Caco-2 (cell line): ENCODE measurements around the gene TNRC6B. TPM values are rescaled to one million over a fixed set of nuclear protein-coding genes. Genes with fewer than 3 reads are reported as not detected.

Experiments used
- BruUV-seq: library from RNA; stranded (reverse); fragments of 400-500 nt; replicated peaks from 2 replicates; lab custom pipeline; 2021; lab: Mats Ljungman, UMichigan
- CTCF ChIA-PET: fragments of 300-600 bp; sonication (Branson Sonifier 250); formaldehyde crosslinking; loops from one replicate; lab custom pipeline; 2022; ENCODE audit warnings: antibody characterized with exemption; lab: Charles Lee
- POLR2A ChIA-PET: fragments of 300-600 bp; sonication (Branson Sonifier 250); formaldehyde crosslinking; loops from one replicate; lab custom pipeline; 2022; ENCODE audit warnings: antibody characterized with exemption; lab: Charles Lee
- DNase-seq, 2 experiments: peaks; one replicate each; pipeline versions ENCODE4 v3.0.0 to v3.0.0-alpha.2; 2020 to 2022
- H3K27me3 ChIP-seq: replicated peaks from 2 replicates; pipeline ENCODE4 v1.6.0; 2011; ENCODE audit warnings: low read length; ENCODE audit not compliant: control insufficient read depth, insufficient read depth
- H3K36me3 ChIP-seq: 2 replicates; pipeline ENCODE4 v1.5.1; 2011; ENCODE audit warnings: low read length; ENCODE audit not compliant: control insufficient read depth, insufficient read depth
- H3K4me1 ChIP-seq: fragments of 250-450 bp; sonication (Bioruptor Pico); 2 replicates; pipeline ENCODE4 v1.5.1; 2020; ENCODE audit warnings: mild to moderate bottlenecking
- H3K4me3 ChIP-seq: 2 replicates; pipeline ENCODE4 v1.5.1; 2011; ENCODE audit warnings: low read depth, mild to moderate bottlenecking, control low read depth, low read length
- H3K9me3 ChIP-seq: fragments of 250-450 bp; sonication (Bioruptor Pico); 2 replicates; pipeline ENCODE4 v1.5.1; 2020; ENCODE audit warnings: mild to moderate bottlenecking, moderate library complexity
- H3K27ac Mint-ChIP-seq: one replicate; pipeline ENCODE4 v1.8.0; 2022; ENCODE audit warnings: mixed read lengths; ENCODE audit not compliant: unreplicated experiment
- H3K27me3 Mint-ChIP-seq: one replicate; pipeline ENCODE4 v1.8.0; 2022; ENCODE audit warnings: mixed read lengths; ENCODE audit not compliant: insufficient read depth, unreplicated experiment
- H3K36me3 Mint-ChIP-seq: one replicate; pipeline ENCODE4 v1.8.0; 2022; ENCODE audit warnings: mild to moderate bottlenecking, mixed read lengths; ENCODE audit not compliant: insufficient read depth, unreplicated experiment
- H3K4me1 Mint-ChIP-seq: one replicate; pipeline ENCODE4 v1.8.0; 2022; ENCODE audit warnings: low read depth, mixed read lengths; ENCODE audit not compliant: unreplicated experiment
- H3K4me3 Mint-ChIP-seq: one replicate; pipeline ENCODE4 v1.8.0; 2022; ENCODE audit warnings: mild to moderate bottlenecking, moderate library complexity, mixed read lengths; ENCODE audit not compliant: unreplicated experiment
- H3K9me3 Mint-ChIP-seq: one replicate; pipeline ENCODE4 v1.8.0; 2022; ENCODE audit warnings: mixed read lengths; ENCODE audit not compliant: unreplicated experiment
- intact Hi-C: fragments of 100-400 bp; cut with micrococcal nuclease; formaldehyde crosslinking; loops from one replicate; pipeline ENCODE4 v1.10.0; 2022; ENCODE audit not compliant: unreplicated experiment
- total RNA-seq: library from RNA; stranded (reverse); gene quantifications from 2 replicates; pipeline ENCODE4 v1.2.3, GENCODE V29; 2022
- TF ChIP-seq, protein P1 (sequence below), 2 experiments: fragments of 200-600 bp in 1 of 2; IDR thresholded peaks; 1 replicate in 1 of 2; 2 replicates in 1 of 2; pipeline versions ENCODE4 v1.5.1 to v1.8.0; 2011 to 2022; ENCODE audit warnings: antibody characterized with exemption in 1 of 2, control low read depth in 1 of 2, inconsistent platforms in 1 of 2, low read depth in 1 of 2, low read length in 1 of 2, mild to moderate bottlenecking in 1 of 2, moderate library complexity in 1 of 2; ENCODE audit not compliant: insufficient read depth in 1 of 2, severe bottlenecking in 1 of 2, unreplicated experiment in 1 of 2

Gene TNRC6B
- total RNA-seq, 1 experiment from 2014 or later = 23.5 TPM

DNA sequence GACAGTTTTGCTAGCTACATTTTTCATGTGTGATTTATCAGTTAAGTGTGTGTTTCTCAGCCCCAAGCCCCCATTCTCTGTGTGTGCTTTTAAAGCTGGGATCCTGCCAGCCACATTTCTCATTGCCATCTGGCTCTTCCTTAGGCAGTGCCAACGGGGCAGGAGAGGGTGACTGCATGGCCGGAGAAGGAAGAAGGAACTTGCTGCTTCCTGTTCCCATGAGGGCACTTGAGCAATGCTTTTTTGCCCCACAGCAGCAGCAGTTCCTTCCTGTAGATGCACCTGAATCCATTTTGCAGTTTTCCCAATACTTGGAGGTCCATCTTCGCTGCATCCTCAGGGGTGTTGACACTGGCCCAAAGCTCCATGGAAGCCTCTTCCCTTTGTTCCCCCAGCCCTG is 37.5 kb downstream of the TNRC6B start:
- BruUV-seq = no TSS peak
- CTCF ChIA-PET = no interaction called here
- no peaks in the 10 kb centered on the region for H3K27me3 ChIP-seq
- TF ChIP-seq, protein P1, sequence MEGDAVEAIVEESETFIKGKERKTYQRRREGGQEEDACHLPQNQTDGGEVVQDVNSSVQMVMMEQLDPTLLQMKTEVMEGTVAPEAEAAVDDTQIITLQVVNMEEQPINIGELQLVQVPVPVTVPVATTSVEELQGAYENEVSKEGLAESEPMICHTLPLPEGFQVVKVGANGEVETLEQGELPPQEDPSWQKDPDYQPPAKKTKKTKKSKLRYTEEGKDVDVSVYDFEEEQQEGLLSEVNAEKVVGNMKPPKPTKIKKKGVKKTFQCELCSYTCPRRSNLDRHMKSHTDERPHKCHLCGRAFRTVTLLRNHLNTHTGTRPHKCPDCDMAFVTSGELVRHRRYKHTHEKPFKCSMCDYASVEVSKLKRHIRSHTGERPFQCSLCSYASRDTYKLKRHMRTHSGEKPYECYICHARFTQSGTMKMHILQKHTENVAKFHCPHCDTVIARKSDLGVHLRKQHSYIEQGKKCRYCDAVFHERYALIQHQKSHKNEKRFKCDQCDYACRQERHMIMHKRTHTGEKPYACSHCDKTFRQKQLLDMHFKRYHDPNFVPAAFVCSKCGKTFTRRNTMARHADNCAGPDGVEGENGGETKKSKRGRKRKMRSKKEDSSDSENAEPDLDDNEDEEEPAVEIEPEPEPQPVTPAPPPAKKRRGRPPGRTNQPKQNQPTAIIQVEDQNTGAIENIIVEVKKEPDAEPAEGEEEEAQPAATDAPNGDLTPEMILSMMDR (IDR thresholded peaks at IDR 0.05; ENCODE audit: insufficient read depth in 1 of 2, low read depth in 1 of 2, low read length in 1 of 2, severe bottlenecking in 1 of 2, unreplicated experiment in 1 of 2) = no peak
- no peak overlapping the region for H3K4me3 ChIP-seq
- H3K4me1 Mint-ChIP-seq = peaks cover 25% of the 10 kb centered on the region
- no peaks in the 10 kb centered on the region for H3K9me3 Mint-ChIP-seq
- POLR2A ChIA-PET = no interaction called here
- H3K27ac Mint-ChIP-seq = no peak overlapping the region
- no peaks in the 10 kb centered on the region for H3K27me3 Mint-ChIP-seq
- no peak overlapping the region for H3K4me3 Mint-ChIP-seq
- H3K9me3 ChIP-seq = no peaks in the 10 kb centered on the region
- DNase-seq = no peak
- no peaks in the 10 kb centered on the region for H3K36me3 ChIP-seq
- H3K36me3 Mint-ChIP-seq = no peaks in the 10 kb centered on the region
- intact Hi-C loops = no loop called here
- peaks cover 12% of the 10 kb centered on the region; the same call in 1 of the 2 replicates for H3K4me1 ChIP-seq

DNA sequence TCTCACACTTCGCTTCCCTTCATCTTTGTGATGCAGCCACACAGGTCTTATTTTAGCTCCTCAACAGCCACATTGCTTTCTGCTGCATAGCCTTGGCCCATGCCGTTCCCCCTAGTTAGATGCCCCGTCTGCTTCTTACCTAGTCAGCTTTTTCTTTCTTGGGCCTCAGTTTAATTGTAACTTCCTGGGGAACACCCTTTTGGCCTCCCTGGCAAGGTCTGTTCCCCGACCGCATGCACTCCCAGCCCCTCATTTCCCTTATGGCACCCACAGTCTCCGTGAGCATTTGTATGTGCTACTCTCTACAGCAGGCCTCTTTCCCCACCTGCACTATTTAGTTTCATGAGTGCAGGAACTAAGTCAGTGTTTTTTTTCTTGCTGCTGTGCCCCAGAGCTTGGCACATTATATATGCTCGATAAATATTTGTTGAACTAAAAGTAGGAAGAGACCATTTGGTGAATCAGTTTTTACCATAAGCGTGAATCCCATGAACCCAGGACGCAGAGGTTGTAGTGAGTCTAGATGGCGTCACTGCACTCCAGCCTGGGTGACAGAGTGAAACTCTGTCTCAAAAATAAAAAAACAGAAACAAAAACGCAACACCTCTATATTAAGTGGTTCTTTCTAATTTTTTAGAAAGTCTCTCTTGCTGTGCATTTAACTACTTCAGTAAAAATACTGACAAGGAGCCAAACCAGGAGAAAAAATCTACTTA is 38.5 kb downstream of the TNRC6B start:
- Mint-ChIP-seq H3K36me3 (no peaks in the 10 kb centered on the region), H3K4me3 (no peak overlapping the region), H3K9me3 (no peaks in the 10 kb centered on the region), H3K27me3 (no peaks in the 10 kb centered on the region), H3K4me1 (peaks cover 25% of the 10 kb centered on the region), H3K27ac (no peak overlapping the region)
- ChIA-PET POLR2A (no interaction called here), CTCF (no interaction called here)
- intact Hi-C loops = no loop called here
- no peaks in the 10 kb centered on the region for H3K36me3 ChIP-seq
- H3K27me3 ChIP-seq = no peaks in the 10 kb centered on the region
- no TSS peak for BruUV-seq
- DNase-seq = no peak
- TF ChIP-seq, protein P1 (IDR thresholded peaks at IDR 0.05; ENCODE audit: insufficient read depth in 1 of 2, low read depth in 1 of 2, low read length in 1 of 2, severe bottlenecking in 1 of 2, unreplicated experiment in 1 of 2) = no peak
- H3K4me1 ChIP-seq = peaks cover 17% of the 10 kb centered on the region; the same call in 1 of the 2 replicates
- no peaks in the 10 kb centered on the region for H3K9me3 ChIP-seq
- H3K4me3 ChIP-seq = no peak overlapping the region

DNA sequence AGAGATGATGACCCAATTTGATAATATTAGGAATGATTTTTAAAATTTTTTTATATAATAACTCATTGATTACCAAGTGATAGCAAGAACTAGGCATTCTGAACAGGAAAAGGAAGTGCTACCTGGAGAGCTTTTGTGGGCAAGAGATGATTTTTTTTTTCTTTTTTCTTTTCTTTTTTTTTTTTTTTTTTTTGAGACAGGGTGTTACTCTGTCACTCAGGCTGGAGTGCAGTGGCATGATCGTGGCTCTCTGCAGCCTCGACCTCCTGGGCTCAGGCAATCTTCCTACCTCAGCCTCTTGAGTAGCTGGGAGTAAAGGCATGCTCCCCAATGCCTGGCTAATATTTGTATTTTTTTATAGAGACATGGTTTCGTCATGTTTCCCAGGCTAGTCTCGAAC is 40.4 kb downstream of the TNRC6B start:
- Histone ChIP-seq H3K4me3 (no peak overlapping the region), H3K9me3 (no peaks in the 10 kb centered on the region), H3K27me3 (no peaks in the 10 kb centered on the region), H3K36me3 (no peaks in the 10 kb centered on the region), H3K4me1 (peaks cover 17% of the 10 kb centered on the region; the same call in 1 of the 2 replicates)
- no TSS peak for BruUV-seq
- Mint-ChIP-seq H3K4me1 (peaks cover 25% of the 10 kb centered on the region), H3K27me3 (no peaks in the 10 kb centered on the region), H3K36me3 (peaks cover 6% of the 10 kb centered on the region), H3K9me3 (no peaks in the 10 kb centered on the region), H3K4me3 (no peak overlapping the region), H3K27ac (peak overlapping the region; percentile 23)
- intact Hi-C loops = no loop called here
- TF ChIP-seq, protein P1 (IDR thresholded peaks at IDR 0.05; ENCODE audit: insufficient read depth in 1 of 2, low read depth in 1 of 2, low read length in 1 of 2, severe bottlenecking in 1 of 2, unreplicated experiment in 1 of 2) = no peak
- POLR2A ChIA-PET = interaction anchor here (0.6 to 0.7 kb wide), 2 partner anchors 174 to 716 kb away, joined by 3 to 27 read pairs; partner anchors contain the start of gene MIEF1
- CTCF ChIA-PET = interaction anchor here (0.6 kb wide), 1 partner anchor 13 kb away, joined by 3 read pairs; no protein-coding TSS in a partner anchor
- no peak for DNase-seq
